Superior temporal gyrus (tissue), 1 donor: ENCODE data around the gene ATN1.

ENCODE experiments used
- DNase-seq: peaks from one replicate; pipeline ENCODE4 v3.0.0-alpha.2; 2016; ENCODE audit errors: extremely low spot score

ATN1 gene

DNA sequence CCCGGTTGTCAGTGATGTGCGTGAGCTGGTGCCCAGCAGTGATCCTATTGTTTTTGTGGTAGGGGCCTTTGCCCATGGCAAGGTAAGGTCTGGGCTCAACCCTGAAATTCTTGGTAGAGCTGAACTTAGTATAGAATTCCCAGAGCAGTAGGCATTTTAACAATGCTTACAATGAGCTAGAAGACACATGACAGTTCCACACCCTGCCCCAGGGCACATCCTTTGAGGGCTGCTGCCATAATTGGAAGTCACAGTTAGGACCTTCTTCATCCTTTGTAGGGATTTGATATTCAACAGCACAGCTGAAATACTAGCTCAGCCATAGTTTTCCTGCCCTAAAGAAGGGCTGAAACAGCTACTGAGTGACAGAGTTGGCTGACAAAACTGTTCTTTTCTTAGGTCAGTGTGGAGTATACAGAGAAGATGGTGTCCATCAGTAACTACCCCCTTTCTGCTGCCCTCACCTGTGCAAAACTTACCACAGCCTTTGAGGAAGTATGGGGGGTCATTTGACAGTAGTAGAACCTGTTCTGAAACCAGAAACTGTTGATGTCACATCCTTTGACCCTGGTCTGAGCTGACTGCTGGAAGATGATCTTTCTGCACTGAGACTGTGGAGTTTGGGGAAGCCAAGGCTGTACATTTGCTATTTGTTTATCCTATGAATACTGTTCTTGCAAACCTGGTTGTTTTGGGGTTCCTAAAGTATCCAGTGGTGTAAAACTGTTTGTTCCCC, 47.7 kb downstream of the ATN1 start:
- DNase-seq, result no peak

DNA sequence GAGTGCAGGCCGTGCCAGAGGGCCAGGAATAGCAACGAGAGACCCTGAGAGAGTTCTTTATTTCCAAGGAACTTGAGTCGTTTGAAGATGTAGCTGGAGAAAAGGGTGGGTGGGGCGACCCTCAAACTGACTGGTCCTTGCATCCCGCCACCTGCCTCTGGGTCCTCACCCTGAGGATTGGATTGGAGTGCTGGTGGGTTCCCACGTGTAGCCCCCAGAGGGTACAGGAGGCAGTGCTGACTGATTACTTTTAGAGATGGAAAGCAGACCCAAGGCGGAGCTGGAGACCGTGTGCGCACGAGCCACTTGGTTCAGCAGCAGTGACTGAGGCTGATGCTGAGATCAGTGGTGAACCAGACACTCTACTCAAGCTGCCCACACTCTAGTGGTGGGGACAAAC, 49.9 kb downstream of the ATN1 start:
- no peak for DNase-seq

DNA sequence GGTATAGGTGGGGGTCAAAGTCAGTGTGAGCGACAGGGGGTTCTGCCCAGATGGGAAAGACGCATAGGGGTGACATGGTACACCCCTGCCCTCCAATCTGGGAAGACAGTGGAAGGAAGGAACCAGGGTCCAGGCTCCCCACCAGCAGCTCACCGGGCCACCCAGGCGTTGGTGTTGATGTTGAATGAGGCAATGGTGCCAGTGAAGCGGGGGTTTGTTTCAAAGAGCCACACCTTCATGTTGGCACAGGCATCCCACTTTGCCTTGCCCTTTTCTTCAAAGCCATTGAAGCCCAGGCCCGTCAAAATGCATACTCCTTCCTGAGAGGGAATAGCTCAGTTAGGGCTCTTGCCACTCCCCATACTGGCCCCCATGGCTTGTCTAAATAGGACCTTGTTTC, 50.4 kb downstream of the ATN1 start:
- no peak for DNase-seq

DNA sequence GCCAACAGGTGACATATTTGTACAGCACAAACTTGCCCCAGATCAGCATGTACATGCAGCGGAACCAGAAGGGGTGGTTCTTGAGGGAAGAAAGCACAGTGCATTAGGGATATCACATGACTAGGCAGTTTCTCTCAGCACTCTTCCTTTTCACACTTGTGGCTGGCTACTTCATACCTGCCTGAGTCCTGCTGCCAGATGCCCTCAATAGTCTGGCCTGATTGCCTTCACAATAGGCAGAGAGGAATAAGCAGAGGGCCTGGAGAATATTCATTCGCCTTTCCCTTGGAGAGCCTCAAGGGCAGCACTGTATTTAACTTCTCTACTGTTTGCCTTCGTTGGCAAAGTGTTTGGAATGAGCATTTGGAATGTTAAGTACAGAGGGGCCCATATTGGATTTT, 50.9 kb downstream of the ATN1 start:
- no peak for DNase-seq

DNA sequence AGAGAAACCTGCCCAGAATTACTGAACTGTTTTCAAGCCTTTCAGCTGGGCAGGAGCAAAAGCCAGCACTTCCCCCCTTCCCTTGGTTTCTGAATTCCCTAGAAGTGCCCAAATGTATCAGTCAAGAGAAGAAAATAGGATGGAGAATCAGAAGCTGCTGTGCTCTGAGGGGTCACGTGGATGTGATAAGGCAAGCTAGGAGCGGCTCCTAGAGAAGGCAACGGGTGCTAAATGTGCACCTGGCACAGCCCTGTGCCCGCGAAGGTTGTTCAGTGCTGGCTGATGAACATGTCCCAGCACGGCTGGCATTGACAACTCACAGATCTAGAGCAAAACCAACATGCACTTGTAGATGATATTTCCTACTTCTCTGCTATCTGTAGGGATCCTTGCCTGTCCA, 51.3 kb downstream of the ATN1 start:
- DNase-seq, result no peak

DNA sequence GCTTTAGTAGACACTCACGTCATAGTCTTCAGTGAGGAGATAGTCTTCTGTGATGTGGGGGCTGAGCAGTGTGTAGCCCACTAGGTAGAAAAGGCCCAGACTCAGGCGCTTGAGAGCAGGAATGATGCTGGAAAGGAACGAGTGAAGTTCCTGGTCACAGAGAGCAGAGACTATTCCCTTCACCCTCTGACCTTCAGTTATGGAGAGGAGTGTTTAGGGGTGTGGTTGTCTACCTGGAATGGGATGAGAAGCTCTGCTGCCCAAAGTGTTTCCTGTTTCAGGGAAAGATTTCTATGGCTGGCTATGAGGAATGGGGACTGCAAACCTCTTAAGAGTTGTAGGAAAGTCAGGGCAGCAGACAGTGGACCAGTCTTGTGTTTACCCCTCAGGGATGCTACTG, 51.7 kb downstream of the ATN1 start:
- no peak for DNase-seq

DNA sequence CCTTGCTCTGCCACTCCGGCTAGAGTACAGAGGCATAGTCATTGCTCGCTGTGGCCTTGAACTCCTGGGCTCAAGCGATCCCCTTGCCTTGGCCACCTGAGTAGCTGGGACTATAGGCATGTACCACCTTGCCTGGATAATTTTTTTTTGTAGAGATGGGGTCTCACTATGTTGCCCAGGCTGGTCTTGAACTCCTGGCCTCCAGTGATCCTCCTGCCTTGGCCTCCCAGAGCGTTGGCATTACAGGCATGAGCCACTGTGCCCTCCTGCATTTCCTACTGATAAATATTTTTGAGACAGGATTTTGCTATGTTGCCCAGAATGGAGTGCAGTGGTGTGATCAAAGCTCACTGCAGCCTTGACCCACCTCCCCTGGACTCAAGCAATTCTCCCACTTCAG, 52.3 kb downstream of the ATN1 start:
- no peak for DNase-seq

DNA sequence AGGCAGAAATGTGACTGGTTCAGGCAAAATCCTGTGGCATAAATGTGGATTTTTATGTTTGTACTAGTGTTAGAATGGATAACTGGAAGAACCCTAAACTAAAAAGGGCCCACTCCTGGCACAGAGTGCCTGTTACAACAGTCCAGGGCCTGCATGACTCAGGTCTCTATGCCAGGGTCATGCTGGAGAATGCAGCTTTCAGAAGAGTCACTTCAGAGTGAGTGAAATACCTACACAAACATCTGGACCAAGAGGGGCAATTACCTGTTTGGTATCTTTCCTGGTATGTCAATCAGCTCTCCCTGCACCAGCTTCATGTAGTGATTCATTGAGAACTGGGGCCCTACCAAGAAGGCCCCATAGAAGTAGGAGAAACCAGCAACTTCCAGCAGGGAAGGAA, 53.0 kb downstream of the ATN1 start:
- DNase-seq, result no peak

DNA sequence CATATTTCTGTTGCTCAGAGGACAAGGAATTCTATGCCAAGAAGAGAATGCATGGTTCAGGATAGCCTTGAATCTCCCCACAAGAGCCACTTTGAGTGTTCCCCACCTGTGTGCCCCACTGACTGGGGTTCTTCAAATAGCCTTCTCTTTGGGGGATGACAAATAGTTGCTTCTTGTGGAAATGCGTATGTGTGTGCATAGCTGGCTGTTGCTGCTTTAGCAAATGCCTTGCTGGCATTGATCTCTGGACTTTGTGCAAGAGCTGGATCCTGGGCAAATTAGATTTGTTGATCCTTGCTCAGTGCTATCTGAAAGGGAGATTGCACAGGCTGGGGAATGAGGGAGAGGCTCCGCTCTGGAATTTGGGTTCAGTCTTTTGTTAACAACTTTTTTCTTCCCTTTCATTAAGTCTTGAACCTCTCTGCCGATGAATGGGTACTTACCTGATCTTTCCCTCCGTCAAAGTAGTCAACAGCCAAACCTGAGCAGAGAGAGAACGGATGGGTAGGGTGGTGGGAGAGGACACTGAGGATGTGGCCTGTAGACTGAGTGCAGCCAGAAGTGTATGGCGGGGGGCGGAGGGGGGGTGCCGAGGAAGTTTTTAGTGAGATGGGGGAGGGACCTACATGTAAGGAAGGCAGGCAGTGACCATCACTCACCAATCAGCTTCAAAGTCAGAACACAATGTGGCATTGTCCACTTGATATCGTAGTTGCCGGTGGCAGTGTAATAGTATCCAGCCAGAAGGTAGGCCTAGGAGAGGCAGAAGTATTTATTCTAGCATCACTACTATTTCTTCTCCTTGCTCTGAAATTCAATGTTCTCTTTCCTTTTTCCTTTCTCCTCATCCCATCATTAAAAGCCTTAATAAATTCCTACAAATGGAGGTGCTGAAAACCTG, 53.6 kb downstream of the ATN1 start:
- DNase-seq, result no peak

DNA sequence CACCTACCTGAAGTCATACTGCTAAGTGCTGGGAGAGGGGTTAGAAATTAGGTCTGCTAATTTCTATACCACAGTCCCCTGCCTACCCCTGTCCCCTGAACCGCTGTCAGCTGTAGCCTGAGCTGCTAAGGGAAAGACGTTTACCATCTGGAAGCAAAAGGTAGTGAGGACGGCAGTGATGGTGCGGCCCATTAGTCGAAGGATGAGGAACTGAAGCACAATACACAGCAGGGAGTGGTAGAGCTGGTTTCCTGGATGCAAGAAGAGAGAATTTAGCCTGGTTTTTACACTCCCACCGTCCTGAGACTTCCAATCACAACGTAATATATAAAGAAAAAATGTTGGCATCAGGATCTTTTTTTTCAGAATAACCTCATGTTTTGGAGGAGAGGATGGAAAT, 54.8 kb downstream of the ATN1 start:
- DNase-seq, result no peak

DNA sequence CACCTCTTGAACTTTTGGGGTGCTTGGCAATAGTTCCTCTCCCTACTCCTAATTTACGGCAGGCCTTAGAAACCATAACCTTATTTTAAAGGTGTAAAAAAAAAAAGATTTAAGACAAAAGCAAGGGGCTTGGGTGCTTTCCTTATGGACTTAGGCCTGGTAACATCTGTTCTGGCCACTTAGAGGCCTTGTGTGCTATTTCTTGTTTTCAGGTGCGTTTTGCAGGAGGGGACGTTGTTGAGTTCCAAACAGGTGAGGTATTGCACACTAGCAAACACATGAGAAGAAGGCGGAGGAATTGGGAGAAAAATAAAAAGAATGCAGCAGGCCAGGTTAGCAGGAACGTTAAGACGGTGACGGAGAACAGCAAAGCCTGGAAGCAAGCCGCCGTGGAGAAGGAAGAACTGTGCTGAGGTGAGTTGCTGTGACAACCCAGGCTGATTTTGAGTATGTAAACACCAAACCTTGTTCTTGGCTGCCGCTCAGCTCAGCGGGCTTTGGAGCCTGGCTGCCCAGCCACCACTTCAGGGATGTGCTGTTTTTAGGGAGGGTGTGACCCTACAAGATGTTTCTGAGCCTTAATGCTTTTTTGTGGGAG, 60.3 kb downstream of the ATN1 start:
- DNase-seq, result no peak
